HL-60/S4 treated with phorbol 12-myristate 13-acetate at 8.2 ng/mL for 4 days and 3 days (cell line): ENCODE results near the gene JAZF1.

Source experiments
- in situ Hi-C: fragments of 300-500 bp; cut with MboI; formaldehyde crosslinking; loops from 2 replicates; pipeline ENCODE4 v1.15.0; 2022; ENCODE audit warnings: low sequenced_read_pairs

JAZF1 gene

DNA sequence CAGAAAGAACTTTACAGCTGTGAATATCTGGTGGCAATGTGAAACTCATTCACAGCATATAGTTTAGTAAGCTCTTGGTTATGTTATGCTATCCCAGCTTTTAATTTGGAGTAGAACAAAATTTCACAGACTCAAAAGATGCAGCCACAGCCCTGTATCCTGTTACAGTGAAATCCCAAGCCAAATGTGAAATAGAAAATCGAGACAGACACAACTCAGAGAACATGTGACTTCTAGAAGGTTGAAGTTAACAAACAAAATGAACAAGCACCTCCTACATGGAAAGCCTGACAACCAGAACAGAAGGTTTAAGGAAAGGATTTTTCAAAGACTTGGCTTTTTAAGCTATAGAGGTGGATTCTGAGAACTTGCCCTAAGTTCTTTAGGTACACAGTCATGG, 39.6 kb downstream of the JAZF1 start:
- in situ Hi-C loops: no loop called here

DNA sequence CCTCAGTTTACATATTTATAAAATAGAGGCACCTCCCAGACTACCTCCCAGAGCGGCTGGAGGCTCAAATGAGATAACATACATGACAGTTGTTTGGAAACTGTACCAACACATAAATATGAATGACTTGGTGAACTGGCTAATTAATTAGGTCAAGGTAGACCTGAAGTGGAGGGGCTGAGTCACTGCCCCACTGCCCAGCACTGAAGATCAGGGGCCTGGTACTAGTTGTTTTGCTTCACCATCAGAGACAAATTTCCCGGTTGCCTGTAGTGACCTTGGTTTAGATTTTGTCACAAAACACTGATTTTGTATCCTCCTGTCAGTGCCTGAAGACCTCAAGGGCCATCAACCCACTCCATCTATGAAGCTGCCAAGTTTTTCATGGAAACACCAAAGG, 41.8 kb downstream of the JAZF1 start:
- in situ Hi-C loops: no loop called here

DNA sequence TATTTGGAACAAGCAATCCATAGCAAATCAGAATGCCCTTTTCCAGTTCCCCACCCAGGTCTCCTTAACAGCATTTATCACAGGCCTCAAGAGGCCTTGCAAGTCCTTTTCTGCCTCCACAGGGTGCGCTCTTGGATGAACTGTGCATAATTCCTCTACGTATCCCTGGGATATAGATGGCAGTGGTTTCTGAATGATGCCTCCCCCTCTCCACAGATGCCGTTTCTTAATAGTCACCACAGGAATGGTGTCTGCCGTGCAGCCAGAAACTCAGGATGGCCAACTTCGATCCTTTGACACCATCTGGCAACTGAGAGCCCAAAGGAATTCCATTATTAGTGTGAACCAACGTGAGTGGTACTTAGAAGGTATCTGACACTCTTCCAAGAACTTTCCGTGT, 43.1 kb downstream of the JAZF1 start:
- in situ Hi-C loops: no loop called here

DNA sequence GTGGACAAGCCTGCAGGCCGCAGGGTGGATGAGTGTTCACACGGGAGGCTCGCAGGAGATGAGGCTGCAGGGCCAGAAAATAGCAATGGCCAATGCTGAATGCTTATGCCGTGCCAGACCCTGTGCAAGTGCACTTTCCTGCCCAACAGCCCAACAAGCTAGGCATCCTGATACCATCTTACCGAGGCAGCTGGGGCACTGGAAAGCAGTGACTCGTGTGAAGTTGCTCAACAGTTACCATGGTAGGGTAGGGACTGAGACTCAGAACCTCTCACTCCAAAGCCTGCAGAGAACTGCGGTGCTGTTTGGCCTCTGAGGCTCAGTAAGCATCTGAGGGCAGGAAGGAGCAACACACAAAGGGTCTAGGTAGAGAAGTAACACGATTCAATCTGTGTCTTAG, 43.7 kb downstream of the JAZF1 start:
- in situ Hi-C loops: no loop called here

DNA sequence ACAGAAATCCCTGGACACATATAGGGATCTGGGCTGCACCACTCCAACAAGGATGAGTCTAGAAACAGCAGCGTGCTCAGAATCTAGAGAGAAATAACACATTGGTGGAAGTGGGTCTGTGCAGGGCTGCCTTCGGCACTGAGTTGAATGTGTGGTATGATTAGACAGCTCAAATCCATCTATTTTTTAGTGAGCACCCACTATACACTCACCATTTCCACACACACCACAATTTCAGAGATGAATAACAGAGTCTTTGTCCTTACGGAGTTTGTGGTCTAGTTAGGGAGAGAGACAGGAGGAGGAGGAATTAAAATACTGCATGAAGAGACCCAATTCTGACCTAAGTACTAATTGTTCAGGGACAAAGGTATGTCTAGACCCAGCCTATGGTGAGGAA, 44.2 kb downstream of the JAZF1 start:
- in situ Hi-C loops: no loop called here

DNA sequence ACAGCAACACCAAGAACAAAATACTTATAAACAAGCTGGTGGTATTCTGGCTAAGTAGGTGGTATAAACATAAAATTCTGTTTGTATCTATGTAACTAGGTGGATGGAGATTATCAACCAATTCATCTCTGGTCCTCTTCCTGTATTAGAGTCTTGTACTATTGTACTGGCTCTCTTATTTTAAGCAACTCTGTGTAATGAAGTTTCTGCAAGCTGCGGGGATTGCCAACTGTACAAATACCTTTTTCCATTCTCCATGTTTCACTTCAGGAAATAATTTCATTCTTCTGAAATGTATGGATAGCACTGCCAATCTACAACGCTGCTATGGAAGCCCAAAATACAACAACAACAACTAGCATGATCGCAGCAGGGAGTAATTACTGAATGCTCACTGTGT, 44.8 kb downstream of the JAZF1 start:
- in situ Hi-C loops: no loop called here

DNA sequence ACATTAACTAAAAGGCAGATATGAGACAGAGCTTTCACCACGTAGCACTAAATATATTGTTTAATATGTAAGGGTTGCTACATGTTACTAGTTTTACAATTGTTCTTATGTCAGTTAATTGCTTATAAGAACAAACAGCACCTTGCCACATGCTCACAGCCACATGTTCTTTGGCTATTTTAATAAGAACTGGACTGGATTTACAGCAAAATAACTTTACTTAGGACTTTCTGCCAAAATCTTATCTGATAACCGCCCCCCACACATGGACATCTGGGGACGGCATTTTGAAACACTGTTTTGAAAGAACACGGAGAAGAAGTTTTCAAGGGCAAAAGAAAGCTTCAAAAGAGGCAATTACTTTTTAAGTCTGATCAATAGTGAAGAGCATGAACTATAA, 45.3 kb downstream of the JAZF1 start:
- in situ Hi-C loops: no loop called here

DNA sequence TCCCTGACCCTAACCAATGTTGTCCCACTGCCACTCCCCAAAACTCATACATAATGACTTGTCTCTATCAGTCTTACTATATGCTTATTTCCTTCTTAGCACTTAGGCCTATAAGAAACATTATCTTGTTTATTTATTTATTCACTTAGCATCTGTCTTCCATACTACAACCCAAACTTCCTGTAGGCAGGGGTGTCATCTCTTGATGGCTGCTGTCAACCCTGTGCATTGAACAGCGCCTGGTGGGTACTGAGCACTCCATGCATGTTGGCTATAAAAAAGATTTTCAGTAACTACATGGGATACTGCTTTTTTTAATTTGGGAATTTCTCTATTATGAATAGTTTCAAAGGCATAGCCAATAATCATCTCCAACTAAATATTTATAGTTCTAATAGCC, 46.7 kb downstream of the JAZF1 start:
- in situ Hi-C loops: no loop called here

DNA sequence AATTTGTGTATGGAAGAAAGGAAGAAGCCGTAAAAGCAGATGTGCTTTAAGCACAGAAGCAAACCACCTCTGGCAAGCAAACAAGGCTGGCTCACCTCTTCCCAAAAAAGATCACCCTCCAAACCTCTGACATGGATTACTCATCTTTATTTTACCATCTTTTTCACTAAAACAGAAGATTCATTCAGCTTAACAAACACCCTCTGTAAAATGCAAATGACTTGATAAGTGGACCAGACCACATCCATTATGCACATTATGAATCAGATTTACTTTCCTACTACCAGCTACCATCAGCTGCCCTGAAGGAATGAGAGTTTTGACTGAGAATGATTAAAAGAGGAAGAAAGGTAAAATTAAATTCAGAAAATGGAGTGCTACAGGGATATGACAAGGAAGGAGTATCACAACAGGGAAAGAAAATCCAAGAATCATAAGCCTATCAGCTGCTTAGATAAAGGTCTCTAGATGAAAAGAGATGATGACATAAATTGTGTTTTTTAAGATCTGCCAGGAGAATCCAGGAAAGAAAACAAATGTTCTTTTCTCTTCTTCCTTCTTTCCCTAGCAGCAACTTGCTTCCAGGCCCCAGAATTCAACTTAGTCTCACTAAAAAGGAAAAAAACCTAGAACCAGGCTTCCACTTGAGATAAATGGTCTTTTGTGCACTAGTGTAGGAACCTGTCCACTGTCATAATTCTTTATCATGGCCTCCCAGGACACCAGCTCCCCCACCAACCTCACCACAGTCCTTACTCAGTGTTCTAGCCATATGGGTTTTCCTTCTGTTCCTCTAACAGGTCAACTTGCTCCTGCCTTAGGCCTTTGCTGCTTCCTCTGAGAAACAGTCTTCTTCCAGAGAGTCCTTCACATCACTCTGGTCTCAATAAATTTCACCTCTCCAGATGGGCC, 47.4 kb downstream of the JAZF1 start:
- in situ Hi-C loops: no loop called here

DNA sequence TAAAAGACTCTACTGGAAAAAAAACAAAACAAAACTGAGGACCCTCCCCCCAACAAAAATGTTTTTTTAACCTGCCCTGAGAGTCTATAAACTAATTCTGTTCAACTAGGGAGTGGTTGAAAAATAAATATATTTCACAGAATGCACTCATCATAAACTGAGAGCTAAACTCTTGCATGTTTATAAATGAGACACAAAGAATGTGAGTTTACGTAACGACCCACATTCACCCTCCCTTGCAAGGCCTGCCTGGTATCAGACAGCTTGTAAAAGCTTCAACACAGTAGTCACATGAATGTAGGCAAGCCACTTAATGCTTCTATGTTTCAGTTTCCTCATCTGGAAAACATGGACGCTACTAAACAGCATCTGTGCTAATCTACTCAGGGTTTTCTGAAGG, 50.3 kb downstream of the JAZF1 start:
- in situ Hi-C loops: no loop called here

DNA sequence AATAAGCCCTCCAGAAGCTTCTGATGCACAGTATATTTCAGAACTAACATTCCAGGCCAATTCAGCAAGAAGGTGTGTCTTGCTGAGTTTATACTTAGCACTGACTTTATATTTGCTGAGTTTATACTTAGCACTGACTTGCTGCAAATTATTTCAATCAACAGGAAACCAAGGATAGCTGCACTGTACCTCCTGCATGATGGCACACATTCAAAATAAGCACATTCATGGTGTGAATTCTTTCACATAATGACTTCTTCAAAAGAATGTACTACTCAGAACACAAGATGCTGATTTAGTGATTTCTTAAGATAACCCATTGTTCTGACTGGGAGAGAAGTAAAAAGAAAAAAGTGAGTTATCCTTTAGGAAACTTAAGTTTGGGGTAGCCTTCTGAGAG, 52.0 kb downstream of the JAZF1 start:
- in situ Hi-C loops: no loop called here

DNA sequence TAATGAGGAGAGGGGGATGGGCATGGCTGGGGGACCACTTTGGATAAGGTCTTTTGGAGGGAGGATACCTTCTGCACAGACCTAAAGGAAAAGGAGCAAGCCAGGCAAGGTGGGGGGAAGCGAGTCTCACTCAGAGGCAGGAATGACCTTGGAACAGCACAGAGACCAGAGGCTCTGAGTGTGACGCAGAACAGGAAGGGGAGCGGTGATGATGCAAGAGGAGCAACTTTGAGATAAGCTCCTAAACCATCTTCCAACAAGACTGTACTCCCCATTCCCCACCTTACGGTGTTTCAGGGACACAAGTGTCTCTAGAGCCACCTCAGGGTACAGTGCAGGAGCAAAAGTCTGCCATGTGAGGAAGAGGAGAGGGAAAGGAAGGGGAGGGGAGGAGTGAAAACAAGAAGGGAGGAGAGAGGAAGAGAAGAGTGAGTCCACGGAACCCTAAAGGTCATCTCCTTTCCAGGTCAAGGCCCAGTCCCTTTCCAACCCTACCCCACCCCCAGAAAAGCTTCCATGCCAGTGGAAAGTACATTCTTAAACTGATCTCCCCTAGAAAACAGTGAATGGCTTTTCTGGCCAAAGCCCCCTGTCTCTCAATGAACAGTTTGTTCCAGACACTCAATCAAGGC, 54.1 kb downstream of the JAZF1 start:
- in situ Hi-C loops: no loop called here

DNA sequence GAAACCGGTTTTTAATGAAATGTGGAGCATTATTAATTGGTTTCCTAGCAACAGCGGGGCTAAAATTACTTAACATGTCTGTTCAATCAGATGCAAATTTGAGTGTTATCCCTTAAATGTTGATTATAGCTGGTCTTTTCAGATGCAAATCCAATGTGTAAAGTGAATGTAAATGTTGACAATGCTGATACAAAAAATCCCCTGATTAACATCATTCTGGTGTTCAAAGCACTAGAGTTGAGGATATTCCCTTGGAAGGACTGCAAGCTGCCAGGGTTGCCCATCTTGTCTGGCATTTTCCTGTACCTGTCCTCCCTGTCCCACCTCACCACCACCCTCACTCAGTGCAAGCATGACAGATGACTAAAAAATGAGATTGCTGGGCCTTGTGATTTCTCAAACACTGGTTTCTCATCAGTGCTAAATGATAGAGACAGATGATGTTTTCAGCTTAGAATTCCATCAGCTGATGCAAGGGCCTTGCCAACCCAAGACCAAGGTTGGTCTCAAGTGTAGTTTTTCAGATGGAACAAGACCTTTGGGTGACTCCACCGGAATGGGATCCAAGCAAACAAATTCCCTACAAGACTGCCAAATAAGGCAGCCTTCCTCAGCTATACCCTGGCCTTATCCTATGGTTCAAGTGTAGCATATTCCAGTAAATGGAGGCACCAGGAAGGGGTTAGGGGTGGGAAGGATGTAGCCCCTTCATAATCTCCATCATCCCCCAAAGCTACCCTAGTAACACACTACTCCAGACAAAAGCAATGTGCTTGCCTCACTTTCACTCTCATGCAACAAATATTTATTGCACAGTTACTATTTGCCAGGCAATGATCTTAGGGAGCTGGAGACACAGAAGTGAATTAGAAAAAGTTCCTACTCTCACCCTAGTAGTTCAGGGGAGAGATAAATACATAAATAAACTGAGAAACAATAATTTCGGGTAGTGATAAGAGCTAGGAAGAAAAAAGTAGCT, 54.9 kb downstream of the JAZF1 start:
- in situ Hi-C loops: no loop called here

DNA sequence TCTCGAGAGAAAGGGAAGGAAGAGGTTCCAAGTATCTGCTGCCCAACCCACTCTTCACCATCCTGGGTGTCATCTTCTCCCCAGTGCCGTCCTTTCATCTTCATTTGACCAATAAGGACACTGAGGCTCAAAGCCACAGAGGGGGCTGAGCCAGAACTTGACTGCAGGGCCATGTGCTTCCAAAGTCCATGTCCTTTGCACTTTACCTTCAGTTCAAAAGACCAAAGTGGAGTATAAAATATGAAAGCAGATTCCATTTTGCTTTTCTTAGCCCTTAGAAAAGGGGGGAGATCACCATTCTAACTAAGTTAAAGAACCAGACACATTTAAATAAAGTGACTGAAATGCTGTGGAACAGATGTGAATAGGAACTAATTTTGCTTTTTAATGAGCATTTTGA, 56.2 kb downstream of the JAZF1 start:
- in situ Hi-C loops: no loop called here

DNA sequence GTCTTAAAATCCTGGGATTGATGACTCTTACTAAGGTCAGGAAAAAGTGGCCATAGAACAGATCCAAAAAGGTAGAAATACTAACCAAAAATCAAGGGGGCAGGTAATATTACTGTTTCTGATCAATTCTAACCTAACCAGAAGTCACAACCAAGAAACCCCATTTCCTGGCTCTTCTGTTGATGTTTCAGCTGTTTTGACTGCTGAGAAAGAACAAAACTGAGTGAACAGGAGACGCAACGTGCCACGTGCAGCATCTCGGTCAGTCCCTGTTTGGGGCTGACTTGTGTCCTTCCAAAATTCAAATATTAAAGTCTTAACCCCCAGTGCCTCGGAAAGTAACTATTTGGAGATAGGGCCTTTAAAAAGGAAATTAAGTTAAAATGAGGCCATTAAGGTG, 56.8 kb downstream of the JAZF1 start:
- in situ Hi-C loops: no loop called here

DNA sequence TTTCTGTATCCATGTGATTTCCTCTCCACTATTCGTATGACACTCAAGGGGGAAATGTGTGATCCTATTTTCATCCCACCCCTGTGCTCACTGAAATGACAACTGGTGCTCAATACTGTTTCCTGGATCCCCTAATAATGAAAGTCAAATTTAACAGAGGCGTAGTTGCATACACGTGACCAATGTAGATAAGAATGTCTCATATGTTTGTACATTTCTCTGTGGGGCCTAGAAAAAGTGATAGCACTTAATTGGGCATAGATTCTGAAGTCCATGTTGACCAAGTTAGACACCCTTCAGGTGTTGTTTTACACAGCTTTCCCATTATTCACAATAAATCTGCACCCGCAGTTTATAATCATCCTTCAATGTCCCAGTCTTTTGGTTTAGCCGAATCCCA, 59.1 kb downstream of the JAZF1 start:
- in situ Hi-C loops: no loop called here

DNA sequence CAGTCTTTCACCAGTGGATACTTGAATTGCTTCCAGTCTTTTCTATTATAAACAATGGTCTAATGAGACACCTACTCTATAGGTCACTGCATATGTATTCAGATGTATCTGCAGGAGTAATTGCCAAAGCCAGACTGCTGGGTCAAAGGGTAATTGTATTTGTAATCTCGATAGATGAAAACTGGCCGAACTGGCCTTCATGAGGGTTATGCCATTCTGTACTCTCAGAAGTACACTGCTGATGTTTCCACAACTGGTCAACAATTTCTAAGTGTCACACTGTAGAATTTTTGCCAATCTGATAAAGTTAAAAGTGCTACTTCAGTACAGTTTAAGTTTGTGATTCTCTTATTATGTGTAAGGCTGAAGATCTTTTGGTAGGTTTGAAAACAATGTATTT, 64.6 kb downstream of the JAZF1 start:
- in situ Hi-C loops: no loop called here

DNA sequence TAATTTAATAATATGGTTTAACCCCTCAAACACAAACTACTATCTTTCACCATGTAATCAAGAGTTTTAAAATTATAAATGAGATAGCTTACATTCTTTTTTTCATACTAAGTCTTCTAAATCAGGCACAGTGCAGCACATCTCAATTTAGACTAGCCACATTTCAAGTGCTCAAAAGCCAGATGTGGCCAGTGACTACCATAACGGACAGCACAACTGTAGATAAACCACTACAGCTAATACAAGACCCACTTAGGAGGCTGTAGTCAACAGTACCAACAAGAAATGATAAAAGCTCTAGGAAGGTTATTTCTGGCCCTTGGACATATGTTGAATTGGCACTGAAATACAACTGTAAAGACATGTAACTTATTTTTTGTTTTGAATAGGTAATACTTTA, 65.3 kb downstream of the JAZF1 start:
- in situ Hi-C loops: no loop called here

DNA sequence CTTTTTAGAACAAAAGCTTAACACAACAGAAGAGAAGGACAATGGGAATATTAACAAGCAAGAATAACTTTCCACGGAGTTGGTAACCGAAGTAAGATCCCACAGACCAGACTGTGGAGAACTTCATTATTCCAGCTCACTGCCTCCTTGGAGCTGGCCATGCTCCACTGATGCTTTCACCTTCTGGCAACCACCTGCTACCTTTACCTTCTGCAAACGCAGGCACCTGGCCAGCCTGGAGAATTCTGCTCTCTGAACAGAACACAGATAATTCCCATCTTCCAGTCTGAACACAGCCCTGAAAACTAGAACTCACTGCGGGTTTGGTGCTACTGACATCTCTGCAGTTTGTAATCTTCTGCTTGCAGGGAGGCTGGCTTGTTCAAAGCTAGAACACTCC, 66.5 kb downstream of the JAZF1 start:
- in situ Hi-C loops: no loop called here

DNA sequence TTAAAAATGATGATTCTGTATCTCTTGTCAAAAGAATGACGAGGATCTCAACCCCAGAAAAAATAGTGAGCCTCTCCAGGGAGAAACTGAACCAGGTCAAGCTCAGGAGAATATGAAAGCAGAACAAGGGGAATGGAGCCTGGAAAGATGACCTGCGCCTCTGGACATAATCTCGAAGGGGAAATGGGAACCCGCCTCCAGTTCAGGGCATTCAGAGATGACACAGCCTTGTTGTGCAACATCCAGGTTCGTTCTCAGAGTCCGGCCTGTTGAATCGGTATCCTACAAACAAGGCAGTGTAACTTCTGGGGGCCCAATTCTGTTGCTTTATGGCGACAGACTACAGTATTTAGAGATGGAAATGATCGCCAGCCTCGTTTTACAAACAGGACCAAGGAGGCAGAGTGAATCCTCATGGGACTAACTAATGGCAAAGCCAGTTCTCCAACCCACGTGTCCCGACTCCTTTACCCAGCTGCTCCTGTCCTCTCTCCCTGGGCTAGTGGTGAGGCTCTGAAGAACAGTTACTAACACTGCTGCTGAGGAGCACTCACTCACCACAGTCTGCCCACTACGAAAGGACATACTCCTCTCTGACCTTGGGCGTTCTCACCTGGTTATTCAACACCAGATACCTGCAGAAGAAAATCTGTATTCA, 67.6 kb downstream of the JAZF1 start:
- in situ Hi-C loops: no loop called here

DNA sequence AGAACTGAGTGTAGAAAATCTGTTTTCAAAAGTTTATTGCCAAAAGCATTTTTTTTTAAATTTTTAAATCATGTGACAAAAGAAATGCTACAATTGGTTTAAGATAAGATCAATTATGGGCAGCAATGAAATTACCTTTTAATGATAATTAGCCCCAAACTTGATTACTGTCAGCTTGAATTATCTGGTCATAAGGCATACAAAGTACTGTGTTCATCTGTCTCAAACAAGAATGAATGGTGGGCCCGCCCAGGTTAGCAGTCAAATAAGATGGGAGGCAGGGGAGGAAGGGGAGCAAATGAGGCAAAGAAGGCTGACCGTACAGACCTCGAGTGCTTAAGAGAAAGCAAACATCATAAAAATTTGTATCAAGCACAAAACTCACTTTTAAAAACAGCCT, 68.1 kb downstream of the JAZF1 start:
- in situ Hi-C loops: no loop called here
